HCT116 (cell line): ENCODE data around the gene SLC2A14.

Source experiments
- ATF3 ChIP-seq: IDR thresholded peaks from 2 replicates; pipeline ENCODE4 v1.6.1; 2012
- CTCF ChIP-seq, 3 experiments: fragments of 200-600 bp in 1 of 3; sonication (generic) in 1 of 3; IDR thresholded peaks in 2 of 3; conservative IDR thresholded peaks in 1 of 3; 2 replicates each; pipeline ENCODE4 v1.5.1; 2012 to 2017; ENCODE audit warnings: low read depth in 2 of 3, low read length in 2 of 3, antibody characterized with exemption in 1 of 3, borderline replicate concordance in 1 of 3, control low read depth in 1 of 3, mild to moderate bottlenecking in 1 of 3, mixed read lengths in 1 of 3, mixed run types in 1 of 3, moderate library complexity in 1 of 3; ENCODE audit not compliant: insufficient read depth in 1 of 3
- EGR1 ChIP-seq: IDR thresholded peaks from 2 replicates; pipeline ENCODE4 v1.6.1; 2012; ENCODE audit warnings: low read depth
- ELF1 ChIP-seq: IDR thresholded peaks from 2 replicates; pipeline ENCODE4 v1.6.1; 2012; ENCODE audit warnings: low read depth, borderline replicate concordance
- EZH2phosphoT487 ChIP-seq: fragments of 200-600 bp; IDR thresholded peaks from 2 replicates; pipeline ENCODE4 v1.6.1; 2018; ENCODE audit warnings: antibody characterized with exemption, borderline replicate concordance
- JUND ChIP-seq: IDR thresholded peaks from 2 replicates; pipeline ENCODE4 v1.6.1; 2012
- POLR2A ChIP-seq: IDR thresholded peaks from 2 replicates; pipeline ENCODE4 v1.7.0; 2011; ENCODE audit warnings: borderline replicate concordance; ENCODE audit not compliant: insufficient read depth, insufficient read length; ENCODE audit errors: extremely low read depth
- POLR2AphosphoS5 ChIP-seq: IDR thresholded peaks from 2 replicates; pipeline ENCODE4 v1.6.1; 2011; ENCODE audit warnings: mild to moderate bottlenecking, low read depth, low read length, moderate library complexity
- SP1 ChIP-seq: IDR thresholded peaks from 2 replicates; pipeline ENCODE4 v1.6.1; 2012; ENCODE audit warnings: low read depth
- TCF7L2 ChIP-seq: IDR thresholded peaks from 2 replicates; pipeline ENCODE4 v1.7.0; 2011; ENCODE audit warnings: borderline replicate concordance, inconsistent platforms; ENCODE audit not compliant: insufficient read depth, insufficient read length; ENCODE audit errors: extremely low read depth
- YY1 ChIP-seq: IDR thresholded peaks from 2 replicates; pipeline ENCODE4 v1.6.1; 2011; ENCODE audit warnings: low read length, low read depth, moderate library complexity, mild to moderate bottlenecking; ENCODE audit not compliant: insufficient replicate concordance; ENCODE audit errors: extremely low read depth
- ZFX ChIP-seq: fragments of 450-650 bp; IDR thresholded peaks from 2 replicates; pipeline ENCODE4 v1.6.1; 2017
- ZNF274 ChIP-seq: fragments of 200-500 bp; sonication (Bioruptor generic); IDR thresholded peaks from 2 replicates; pipeline ENCODE4 v1.6.1; 2014; ENCODE audit warnings: mild to moderate bottlenecking, low read depth, low read length, inconsistent platforms

GRCh38 chr12:7837366-7837765 lies 35.3 kb downstream of the SLC2A14 start:
- TF ChIP-seq POLR2A (no peak), TCF7L2 (no peak), ZFX (no peak), CTCF (IDR thresholded peaks at IDR 0.05 in 2 of 3, conservative IDR thresholded peaks at IDR 0.05 in 1 of 3; ENCODE audit: borderline replicate concordance in 1 of 3, insufficient read depth in 1 of 3, low read depth in 2 of 3, low read length in 2 of 3) (no peak), EGR1 (no peak), ATF3 (no peak), JUND (no peak), EZH2phosphoT487 (no peak), SP1 (no peak), POLR2AphosphoS5 (no peak), ELF1 (no peak), ZNF274 (no peak), YY1 (no peak)
